ENCODE measurements around the gene HBB. TPM values are rescaled to one million over a fixed set of nuclear protein-coding genes. Genes with fewer than 3 reads are reported as not detected.

HBB gene
- total RNA-seq, 1 experiment from 2014 or later, result not detected

DNA sequence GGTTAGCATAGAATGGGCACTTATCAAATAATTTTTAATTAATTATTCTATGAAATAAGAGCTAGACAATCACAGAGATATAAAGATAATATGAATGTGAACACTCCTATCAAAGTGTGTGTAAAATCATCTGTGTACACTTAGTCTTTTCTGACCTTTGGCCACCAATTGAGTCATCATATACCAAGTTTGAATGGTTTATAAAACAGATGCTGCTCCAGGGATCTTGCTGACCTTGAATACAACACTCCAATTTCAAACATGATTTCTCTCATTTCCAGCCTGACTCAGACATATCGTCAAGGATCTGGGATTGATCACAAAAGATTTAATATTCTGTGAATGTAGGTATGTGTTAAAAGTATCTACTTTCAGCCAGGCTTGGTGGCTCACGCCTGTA is 23.5 kb downstream of the HBB start:
- no TSS peak for BruUV-seq (replicated peaks)
- CTCF ChIA-PET, result no interaction called here
- no peak for DNase-seq
- Mint-ChIP-seq H3K36me3 (ENCODE audit: insufficient read depth, unreplicated experiment) (no peaks in the 10 kb centered on the region), H3K9me3 (ENCODE audit: low read depth, unreplicated experiment) (no peaks in the 10 kb centered on the region), H3K4me1 (ENCODE audit: low read depth, unreplicated experiment) (no peaks in the 10 kb centered on the region), H3K27me3 (ENCODE audit: unreplicated experiment) (no peaks in the 10 kb centered on the region), H3K27ac (ENCODE audit: unreplicated experiment) (no peak overlapping the region), H3K4me3 (ENCODE audit: low read depth, unreplicated experiment) (no peak overlapping the region)
- intact Hi-C loops (cut with micrococcal nuclease; ENCODE audit: unreplicated experiment), result loop anchor here (10.0 kb wide), 1 partner anchor 691 kb away; the partner anchor contains the start of gene OR52E5
- TF ChIP-seq, protein P1, sequence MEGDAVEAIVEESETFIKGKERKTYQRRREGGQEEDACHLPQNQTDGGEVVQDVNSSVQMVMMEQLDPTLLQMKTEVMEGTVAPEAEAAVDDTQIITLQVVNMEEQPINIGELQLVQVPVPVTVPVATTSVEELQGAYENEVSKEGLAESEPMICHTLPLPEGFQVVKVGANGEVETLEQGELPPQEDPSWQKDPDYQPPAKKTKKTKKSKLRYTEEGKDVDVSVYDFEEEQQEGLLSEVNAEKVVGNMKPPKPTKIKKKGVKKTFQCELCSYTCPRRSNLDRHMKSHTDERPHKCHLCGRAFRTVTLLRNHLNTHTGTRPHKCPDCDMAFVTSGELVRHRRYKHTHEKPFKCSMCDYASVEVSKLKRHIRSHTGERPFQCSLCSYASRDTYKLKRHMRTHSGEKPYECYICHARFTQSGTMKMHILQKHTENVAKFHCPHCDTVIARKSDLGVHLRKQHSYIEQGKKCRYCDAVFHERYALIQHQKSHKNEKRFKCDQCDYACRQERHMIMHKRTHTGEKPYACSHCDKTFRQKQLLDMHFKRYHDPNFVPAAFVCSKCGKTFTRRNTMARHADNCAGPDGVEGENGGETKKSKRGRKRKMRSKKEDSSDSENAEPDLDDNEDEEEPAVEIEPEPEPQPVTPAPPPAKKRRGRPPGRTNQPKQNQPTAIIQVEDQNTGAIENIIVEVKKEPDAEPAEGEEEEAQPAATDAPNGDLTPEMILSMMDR (IDR thresholded peaks at IDR 0.05; ENCODE audit: unreplicated experiment), result no peak

DNA sequence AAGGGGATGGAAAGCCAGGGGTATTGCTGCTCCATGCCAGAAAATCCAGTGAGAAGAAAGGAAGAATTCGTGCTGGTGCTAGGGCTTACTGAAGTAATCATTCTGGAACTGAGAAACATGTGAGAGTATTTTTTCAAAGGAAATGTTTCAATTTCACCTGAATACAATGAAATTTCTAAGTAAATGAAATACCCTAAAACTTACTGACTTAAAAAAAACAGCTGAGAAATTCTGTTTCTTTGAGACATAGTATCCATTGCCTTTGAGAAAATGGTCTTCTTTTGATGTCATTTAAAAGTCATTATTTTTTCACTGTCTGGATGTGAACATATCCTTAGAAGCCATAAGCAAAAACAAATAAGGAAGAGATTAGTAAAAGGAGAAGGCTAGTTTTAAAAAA is 26.3 kb downstream of the HBB start, which contains the start of gene OR51V1:
Gene OR51V1 (minus strand): TSS at position 101 of the 400 bp plus-strand sequence. CDS start 0 bp downstream, at position 101.
- intact Hi-C loops (cut with micrococcal nuclease; ENCODE audit: unreplicated experiment), result loop anchor here (10.0 kb wide), 1 partner anchor 694 kb away; the partner anchor contains the start of gene OR52E5
- H3K9me3 Mint-ChIP-seq (ENCODE audit: low read depth, unreplicated experiment), result no peaks in the 10 kb centered on the region
- no TSS peak for BruUV-seq (replicated peaks)

DNA sequence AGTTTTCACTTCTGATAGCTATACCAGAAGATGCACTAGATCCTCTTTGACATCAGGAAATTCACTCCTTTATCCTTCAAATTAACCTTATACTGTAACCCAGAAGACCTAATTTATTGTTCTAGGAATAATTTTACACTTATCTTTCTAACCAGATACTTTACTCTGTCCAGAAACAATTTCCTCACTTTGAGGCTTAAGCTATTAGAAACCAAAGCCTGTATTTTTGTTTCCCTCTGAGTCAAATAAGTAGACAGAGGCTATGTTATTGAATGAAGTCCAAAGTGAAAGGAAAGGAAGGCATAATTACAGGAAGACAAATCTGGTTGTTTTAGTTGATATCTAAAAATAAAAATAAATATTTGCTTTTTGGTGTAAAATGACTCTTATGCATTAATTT is 28.6 kb downstream of the HBB start:
- TF ChIP-seq, protein P1 (IDR thresholded peaks at IDR 0.05; ENCODE audit: unreplicated experiment), result no peak
- no peak for DNase-seq
- intact Hi-C loops (cut with micrococcal nuclease; ENCODE audit: unreplicated experiment), result no loop called here
- no peaks in the 10 kb centered on the region for H3K4me1 Mint-ChIP-seq (ENCODE audit: low read depth, unreplicated experiment)
- no peaks in the 10 kb centered on the region for H3K9me3 Mint-ChIP-seq (ENCODE audit: low read depth, unreplicated experiment)
- CTCF ChIA-PET, result no interaction called here
- H3K27me3 Mint-ChIP-seq (ENCODE audit: unreplicated experiment), result no peaks in the 10 kb centered on the region
- BruUV-seq (replicated peaks), result no TSS peak
- no peak overlapping the region for H3K4me3 Mint-ChIP-seq (ENCODE audit: low read depth, unreplicated experiment)
- H3K27ac Mint-ChIP-seq (ENCODE audit: unreplicated experiment), result no peak overlapping the region
- H3K36me3 Mint-ChIP-seq (ENCODE audit: insufficient read depth, unreplicated experiment), result no peaks in the 10 kb centered on the region

More for the DNA sequence above, 26.3 kb downstream of the HBB start, which contains the start of gene OR51V1:
- H3K4me1 Mint-ChIP-seq (ENCODE audit: low read depth, unreplicated experiment), result no peaks in the 10 kb centered on the region
- no peak within 1 kb of the TSS for H3K4me3 Mint-ChIP-seq (ENCODE audit: low read depth, unreplicated experiment)
- no peak for DNase-seq
- H3K27ac Mint-ChIP-seq (ENCODE audit: unreplicated experiment), result no peak within 1 kb of the TSS
- CTCF ChIA-PET, result no interaction called here
- no peaks in the 10 kb centered on the region for H3K36me3 Mint-ChIP-seq (ENCODE audit: insufficient read depth, unreplicated experiment)
- TF ChIP-seq, protein P1 (IDR thresholded peaks at IDR 0.05; ENCODE audit: unreplicated experiment), result no peak
- H3K27me3 Mint-ChIP-seq (ENCODE audit: unreplicated experiment), result no peaks in the 10 kb centered on the region

DNA sequence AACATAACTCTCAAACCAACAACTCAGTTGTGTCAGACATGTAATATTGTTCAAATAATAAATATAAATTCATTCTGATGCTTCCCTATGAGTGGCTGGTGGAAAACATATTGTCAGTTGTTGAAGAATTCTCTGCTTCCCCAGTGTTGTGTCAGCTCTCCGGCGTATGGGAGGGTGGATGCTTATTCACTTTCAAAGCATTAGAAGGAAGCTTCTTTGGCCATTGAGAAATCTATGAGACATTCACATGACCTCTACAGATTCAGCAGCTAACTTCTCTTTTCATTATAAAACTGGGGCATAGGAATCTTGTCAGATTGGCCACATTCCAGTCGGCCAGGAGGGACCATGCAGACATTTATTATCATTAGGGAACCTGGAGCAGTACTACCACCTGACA is 29.3 kb downstream of the HBB start:
- no peaks in the 10 kb centered on the region for H3K36me3 Mint-ChIP-seq (ENCODE audit: insufficient read depth, unreplicated experiment)
- TF ChIP-seq, protein P1 (IDR thresholded peaks at IDR 0.05; ENCODE audit: unreplicated experiment), result no peak
- intact Hi-C loops (cut with micrococcal nuclease; ENCODE audit: unreplicated experiment), result no loop called here
- no peaks in the 10 kb centered on the region for H3K27me3 Mint-ChIP-seq (ENCODE audit: unreplicated experiment)
- no peaks in the 10 kb centered on the region for H3K4me1 Mint-ChIP-seq (ENCODE audit: low read depth, unreplicated experiment)
- H3K4me3 Mint-ChIP-seq (ENCODE audit: low read depth, unreplicated experiment), result no peak overlapping the region
- H3K27ac Mint-ChIP-seq (ENCODE audit: unreplicated experiment), result no peak overlapping the region
- CTCF ChIA-PET, result no interaction called here
- no peak for DNase-seq
- no TSS peak for BruUV-seq (replicated peaks)
- no peaks in the 10 kb centered on the region for H3K9me3 Mint-ChIP-seq (ENCODE audit: low read depth, unreplicated experiment)
